MM.1S (cell line): ENCODE results near the gene MAML3.

Experiments used
- DNase-seq: peaks from one replicate; pipeline ENCODE4 v3.0.0-alpha.2; 2015
- H2AFZ ChIP-seq: fragments of 300-600 bp; sonication (generic); 2 replicates; pipeline ENCODE4 v1.6.0; 2016; ENCODE audit warnings: antibody characterized with exemption, low read length
- H3F3A ChIP-seq: fragments of 300-600 bp; sonication (generic); 2 replicates; pipeline ENCODE4 v1.6.1; 2016; ENCODE audit warnings: mild to moderate bottlenecking, antibody characterized with exemption, low read length, moderate library complexity, mixed read lengths; ENCODE audit not compliant: insufficient read depth
- H3K27ac ChIP-seq: fragments of 300-600 bp; sonication (generic); 2 replicates; pipeline ENCODE4 v1.5.1; 2016; ENCODE audit warnings: mild to moderate bottlenecking, low read length
- H3K27me3 ChIP-seq: fragments of 300-600 bp; sonication (generic); replicated peaks from 2 replicates; pipeline ENCODE4 v1.6.0; 2016; ENCODE audit warnings: low read length; ENCODE audit not compliant: insufficient read depth
- H3K36me3 ChIP-seq: fragments of 300-600 bp; sonication (generic); replicated peaks from 2 replicates; pipeline ENCODE4 v1.6.1; 2016; ENCODE audit warnings: mild to moderate bottlenecking, low read length, mixed read lengths; ENCODE audit not compliant: insufficient read depth
- H3K4me1 ChIP-seq: fragments of 300-600 bp; sonication (generic); 2 replicates; pipeline ENCODE4 v1.6.1; 2016; ENCODE audit warnings: low read length, mixed read lengths
- H3K4me2 ChIP-seq: fragments of 300-600 bp; sonication (generic); 2 replicates; pipeline ENCODE4 v1.6.0; 2016; ENCODE audit warnings: low read depth, low read length
- H3K4me3 ChIP-seq: fragments of 300-600 bp; sonication (generic); 2 replicates; pipeline ENCODE4 v1.5.1; 2016; ENCODE audit warnings: low read length, mixed read lengths
- H3K79me2 ChIP-seq: fragments of 300-600 bp; sonication (generic); 2 replicates; pipeline ENCODE4 v1.6.1; 2016; ENCODE audit warnings: mixed run types, low read length, mixed read lengths
- H3K9ac ChIP-seq: fragments of 300-600 bp; sonication (generic); 2 replicates; pipeline ENCODE4 v1.6.1; 2016; ENCODE audit warnings: low read length, mixed read lengths
- H3K9me2 ChIP-seq: fragments of 300-600 bp; sonication (generic); replicated peaks from 2 replicates; pipeline ENCODE4 v1.6.1; 2016; ENCODE audit warnings: mild to moderate bottlenecking, low read length, mixed read lengths; ENCODE audit not compliant: insufficient read depth
- H3K9me3 ChIP-seq: fragments of 300-600 bp; sonication (generic); replicated peaks from 2 replicates; pipeline ENCODE4 v1.6.1; 2016; ENCODE audit warnings: mild to moderate bottlenecking, low read length, mixed read lengths; ENCODE audit not compliant: insufficient read depth
- H4K20me1 ChIP-seq: fragments of 300-600 bp; sonication (generic); 2 replicates; pipeline ENCODE4 v1.6.1; 2016; ENCODE audit warnings: mild to moderate bottlenecking, low read length, moderate library complexity, mixed read lengths; ENCODE audit not compliant: insufficient read depth
- EZH2 ChIP-seq: fragments of 300-600 bp; sonication (generic); optimal IDR thresholded peaks from 2 replicates; pipeline ENCODE3; 2017; ENCODE audit warnings: low read depth, mild to moderate bottlenecking, antibody characterized with exemption, low read length, mixed read lengths
- EZH2phosphoT487 ChIP-seq: fragments of 300-600 bp; sonication (generic); IDR thresholded peaks from 2 replicates; pipeline ENCODE4 v1.6.1; 2018; ENCODE audit warnings: antibody characterized with exemption, low read length
- TF ChIP-seq, protein P1 (sequence below): fragments of 300-600 bp; sonication (generic); IDR thresholded peaks from 2 replicates; pipeline ENCODE4 v1.5.1; 2016; ENCODE audit warnings: antibody characterized with exemption, low read length, mixed read lengths

MAML3 gene

DNA sequence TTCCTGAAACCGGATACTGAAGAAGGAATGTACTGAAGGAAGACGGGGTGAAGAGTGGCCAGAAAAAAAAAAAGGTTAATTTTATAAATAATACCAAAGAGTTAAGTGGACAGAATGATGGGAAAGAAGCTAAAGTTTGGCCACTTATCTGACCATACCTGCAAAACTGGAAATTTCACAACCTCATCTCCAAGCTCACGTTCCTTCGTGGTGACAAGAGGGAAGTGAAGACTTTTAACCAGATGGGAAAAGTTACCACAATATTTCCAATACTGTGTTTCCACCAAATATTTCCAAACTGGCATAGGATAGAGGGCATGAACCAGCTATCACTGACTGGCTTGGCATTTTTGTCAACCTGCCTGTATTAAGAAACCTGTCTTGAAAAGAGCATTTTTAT, 56.4 kb downstream of the MAML3 start:
- Histone ChIP-seq H3K27me3 (no peaks in the 10 kb centered on the region), H3K4me3 (no peak overlapping the region), H3K4me1 (no peaks in the 10 kb centered on the region), H3K36me3 (no peaks in the 10 kb centered on the region), H3K79me2 (no peaks in the 10 kb centered on the region), H3F3A (no peaks in the 10 kb centered on the region), H3K9me3 (no peaks in the 10 kb centered on the region), H4K20me1 (no peaks in the 10 kb centered on the region), H3K9me2 (no peaks in the 10 kb centered on the region), H3K27ac (no peak overlapping the region), H3K9ac (no peak overlapping the region), H3K4me2 (no peak overlapping the region), H2AFZ (no peak overlapping the region)
- TF ChIP-seq, protein P1, sequence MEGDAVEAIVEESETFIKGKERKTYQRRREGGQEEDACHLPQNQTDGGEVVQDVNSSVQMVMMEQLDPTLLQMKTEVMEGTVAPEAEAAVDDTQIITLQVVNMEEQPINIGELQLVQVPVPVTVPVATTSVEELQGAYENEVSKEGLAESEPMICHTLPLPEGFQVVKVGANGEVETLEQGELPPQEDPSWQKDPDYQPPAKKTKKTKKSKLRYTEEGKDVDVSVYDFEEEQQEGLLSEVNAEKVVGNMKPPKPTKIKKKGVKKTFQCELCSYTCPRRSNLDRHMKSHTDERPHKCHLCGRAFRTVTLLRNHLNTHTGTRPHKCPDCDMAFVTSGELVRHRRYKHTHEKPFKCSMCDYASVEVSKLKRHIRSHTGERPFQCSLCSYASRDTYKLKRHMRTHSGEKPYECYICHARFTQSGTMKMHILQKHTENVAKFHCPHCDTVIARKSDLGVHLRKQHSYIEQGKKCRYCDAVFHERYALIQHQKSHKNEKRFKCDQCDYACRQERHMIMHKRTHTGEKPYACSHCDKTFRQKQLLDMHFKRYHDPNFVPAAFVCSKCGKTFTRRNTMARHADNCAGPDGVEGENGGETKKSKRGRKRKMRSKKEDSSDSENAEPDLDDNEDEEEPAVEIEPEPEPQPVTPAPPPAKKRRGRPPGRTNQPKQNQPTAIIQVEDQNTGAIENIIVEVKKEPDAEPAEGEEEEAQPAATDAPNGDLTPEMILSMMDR, result no peak
- TF ChIP-seq EZH2phosphoT487, result no peak
- TF ChIP-seq EZH2, result no peak
- DNase-seq, result no peak

DNA sequence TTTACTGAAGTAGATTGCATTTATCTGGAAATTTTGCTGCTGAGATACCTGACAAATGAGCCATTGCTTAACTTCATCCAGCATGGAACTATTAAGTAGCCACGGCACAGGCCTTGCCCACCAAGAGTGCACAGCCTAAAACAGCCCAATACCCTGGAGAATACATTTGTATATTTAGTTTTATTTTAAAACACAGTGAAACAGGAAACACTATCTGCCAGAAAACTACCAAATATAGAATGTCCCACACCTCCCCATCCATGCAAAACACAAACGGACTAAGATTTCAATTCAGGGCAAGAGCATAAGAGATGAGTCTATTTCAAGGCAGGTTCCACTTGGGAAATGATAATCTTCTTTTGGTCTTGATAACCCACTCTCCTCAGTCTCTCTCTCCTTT, 57.1 kb downstream of the MAML3 start:
- no peak for TF ChIP-seq EZH2phosphoT487
- TF ChIP-seq, protein P1, result no peak
- no peak for TF ChIP-seq EZH2
- Histone ChIP-seq H3K79me2 (no peaks in the 10 kb centered on the region), H3K27me3 (no peaks in the 10 kb centered on the region), H3K9me3 (no peaks in the 10 kb centered on the region), H3K4me1 (no peaks in the 10 kb centered on the region), H3K4me3 (no peak overlapping the region), H2AFZ (no peak overlapping the region), H4K20me1 (no peaks in the 10 kb centered on the region), H3K4me2 (no peak overlapping the region), H3K9me2 (no peaks in the 10 kb centered on the region), H3F3A (no peaks in the 10 kb centered on the region), H3K27ac (no peak overlapping the region), H3K36me3 (no peaks in the 10 kb centered on the region), H3K9ac (no peak overlapping the region)
- no peak for DNase-seq

DNA sequence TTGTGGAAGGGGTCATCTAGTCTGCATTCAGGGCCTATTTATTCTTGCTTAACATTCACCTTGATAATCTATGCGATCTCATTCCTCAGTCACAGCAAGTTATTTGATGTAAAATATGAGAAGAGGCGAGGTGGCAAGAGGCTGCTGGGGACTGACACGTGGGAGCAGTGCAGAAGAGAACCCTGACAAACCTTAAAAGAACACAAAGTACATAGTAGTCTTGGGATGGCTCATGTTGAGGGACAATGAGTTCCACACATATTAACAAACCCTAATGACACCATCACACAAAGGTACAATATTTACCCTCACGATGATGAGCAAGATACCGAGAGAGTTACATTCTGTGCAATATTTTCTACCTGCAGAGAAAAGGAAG, 57.5 kb downstream of the MAML3 start:
- Histone ChIP-seq H3K9me3 (no peaks in the 10 kb centered on the region), H3K27me3 (no peaks in the 10 kb centered on the region), H3K9me2 (no peaks in the 10 kb centered on the region), H3K27ac (no peak overlapping the region), H3K4me1 (no peaks in the 10 kb centered on the region), H3K79me2 (no peaks in the 10 kb centered on the region), H4K20me1 (no peaks in the 10 kb centered on the region), H3K4me2 (no peak overlapping the region), H3K36me3 (no peaks in the 10 kb centered on the region), H2AFZ (no peak overlapping the region), H3K9ac (no peak overlapping the region), H3F3A (no peaks in the 10 kb centered on the region), H3K4me3 (no peak overlapping the region)
- no peak for DNase-seq
- TF ChIP-seq EZH2, result no peak
- TF ChIP-seq EZH2phosphoT487, result no peak
- TF ChIP-seq, protein P1, result no peak
